HepG2 (cell line): ENCODE data around the gene MIGA2. TPM values are rescaled to one million over a fixed set of nuclear protein-coding genes. Genes with fewer than 3 reads are reported as not detected.

Experiments
- ARNT ChIP-seq: fragments of 450-650 bp; IDR thresholded peaks from 2 replicates; pipeline ENCODE4 v1.6.1; 2017
- CHD2 ChIP-seq: IDR thresholded peaks from 2 replicates; pipeline ENCODE4 v1.6.1; 2011; ENCODE audit warnings: low read depth, low read length, improper control_type of control experiment
- FOSL2 ChIP-seq: sonication (generic); formaldehyde crosslinking; IDR thresholded peaks from 2 replicates; pipeline ENCODE4 v1.4.0; 2020; ENCODE audit warnings: missing genetic modification reagents
- GATAD1 ChIP-seq: IDR thresholded peaks from 2 replicates; pipeline ENCODE4 v1.6.1; 2016; ENCODE audit warnings: missing genetic modification reagents, missing compliant biosample characterization
- GPN1 ChIP-seq: sonication (generic); formaldehyde crosslinking; IDR thresholded peaks from 2 replicates; pipeline ENCODE4 v1.5.1; 2020; ENCODE audit warnings: missing genetic modification reagents, borderline replicate concordance
- KAT7 ChIP-seq: IDR thresholded peaks from 2 replicates; pipeline ENCODE4 v1.6.1; 2018; ENCODE audit warnings: borderline replicate concordance, missing compliant biosample characterization
- KLF11 ChIP-seq: IDR thresholded peaks from 2 replicates; pipeline ENCODE4 v1.6.1; 2016; ENCODE audit warnings: missing compliant biosample characterization
- MATR3 ChIP-seq: sonication (generic); formaldehyde crosslinking; IDR thresholded peaks from 2 replicates; pipeline ENCODE4 v1.4.0; 2020; ENCODE audit warnings: missing genetic modification reagents
- MBD4 ChIP-seq: IDR thresholded peaks from 2 replicates; pipeline ENCODE4 v1.6.1; 2012; ENCODE audit warnings: low read length, inconsistent platforms, borderline replicate concordance
- MXD4 ChIP-seq: IDR thresholded peaks from 2 replicates; pipeline ENCODE4 v1.6.1; 2016; ENCODE audit warnings: mild to moderate bottlenecking, missing biosample characterization, missing genetic modification reagents
- NFYC ChIP-seq: IDR thresholded peaks from 2 replicates; pipeline ENCODE4 v1.6.1; 2016; ENCODE audit warnings: missing genetic modification reagents, missing compliant biosample characterization
- RARA ChIP-seq: IDR thresholded peaks from 2 replicates; pipeline ENCODE4 v1.6.1; 2016; ENCODE audit warnings: missing genetic modification reagents, missing compliant biosample characterization
- REPIN1 ChIP-seq: sonication (generic); formaldehyde crosslinking; IDR thresholded peaks from 2 replicates; pipeline ENCODE4 v1.8.0; 2022; ENCODE audit warnings: missing genetic modification reagents, low read depth, mild to moderate bottlenecking, borderline replicate concordance
- SIX1 ChIP-seq: sonication (generic); formaldehyde crosslinking; IDR thresholded peaks from 2 replicates; pipeline ENCODE4 v1.4.0; 2020; ENCODE audit warnings: missing genetic modification reagents, borderline replicate concordance
- TBX2 ChIP-seq: sonication (generic); formaldehyde crosslinking; IDR thresholded peaks from 2 replicates; pipeline ENCODE4 v1.5.0; 2020; ENCODE audit warnings: missing genetic modification reagents, mild to moderate bottlenecking, borderline replicate concordance
- TGIF2 ChIP-seq: IDR thresholded peaks from 2 replicates; pipeline ENCODE4 v1.6.1; 2016; ENCODE audit warnings: control low read depth, missing compliant biosample characterization
- ZMYM4 ChIP-seq: sonication (generic); formaldehyde crosslinking; IDR thresholded peaks from 2 replicates; pipeline ENCODE4 v1.8.1; 2023; ENCODE audit warnings: mild to moderate bottlenecking, missing genetic modification reagents
- ZNF224 ChIP-seq: sonication (generic); formaldehyde crosslinking; IDR thresholded peaks from 2 replicates; pipeline ENCODE4 v1.5.0; 2020; ENCODE audit warnings: mild to moderate bottlenecking, missing genetic modification reagents
- ZNF253 ChIP-seq: sonication (generic); formaldehyde crosslinking; IDR thresholded peaks from 2 replicates; pipeline ENCODE4 v1.8.0; 2022; ENCODE audit warnings: mild to moderate bottlenecking, missing genetic modification reagents, borderline replicate concordance
- ZNF317 ChIP-seq: sonication (generic); formaldehyde crosslinking; IDR thresholded peaks from 2 replicates; pipeline ENCODE4 v1.5.0; 2020; ENCODE audit warnings: mild to moderate bottlenecking, missing genetic modification reagents
- ZNF430 ChIP-seq: sonication (generic); formaldehyde crosslinking; IDR thresholded peaks from 2 replicates; pipeline ENCODE4 v1.9.0; 2021; ENCODE audit warnings: mild to moderate bottlenecking, missing genetic modification reagents
- ZNF572 ChIP-seq: sonication (generic); formaldehyde crosslinking; IDR thresholded peaks from 2 replicates; pipeline ENCODE4 v1.5.1; 2020; ENCODE audit warnings: mild to moderate bottlenecking, missing genetic modification reagents
- ZNF709 ChIP-seq: sonication (generic); formaldehyde crosslinking; IDR thresholded peaks from 2 replicates; pipeline ENCODE4 v1.5.0; 2020; ENCODE audit warnings: mild to moderate bottlenecking, missing genetic modification reagents
- ZNF879 ChIP-seq: sonication (generic); formaldehyde crosslinking; IDR thresholded peaks from 2 replicates; pipeline ENCODE4 v1.8.1; 2023; ENCODE audit warnings: missing genetic modification reagents
- polyA plus RNA-seq, 8 experiments: library from polyadenylated mRNA; depleted of rRNA in 3 of 8; stranded (reverse) in 7 of 8; unstranded in 1 of 8; fragments of >200 nt; fragmentation: Illumina TruSeq in 4 of 8; extraction: Trizol in 4 of 8; gene quantifications; 2 replicates each; pipeline versions ENCODE4 v1.2.1 to v1.2.3, GENCODE V29; 2011 to 2016; ENCODE audit warnings: low read depth in 4 of 8, missing spikeins in 1 of 8, mixed read lengths in 1 of 8; ENCODE audit not compliant: insufficient read depth in 1 of 8
- total RNA-seq, 5 experiments: library from RNA; depleted of rRNA; stranded (reverse); fragments of >200 nt; fragmentation: Illumina TruSeq; extraction: Trizol; gene quantifications; 2 replicates each; pipeline ENCODE4 v1.2.3, GENCODE V29; 2016; ENCODE audit warnings: low read depth in 1 of 5
- TF ChIP-seq, protein P1 (sequence below): IDR thresholded peaks from 2 replicates; pipeline ENCODE4 v1.6.1; 2016
- TF ChIP-seq, protein P2 (sequence below): sonication (generic); formaldehyde crosslinking; IDR thresholded peaks from 2 replicates; pipeline ENCODE4 v1.4.0; 2020; ENCODE audit warnings: missing genetic modification reagents
- TF ChIP-seq, protein P3 (sequence below): sonication (generic); formaldehyde crosslinking; conservative IDR thresholded peaks from 2 replicates; pipeline ENCODE4 v1.8.1; 2023; ENCODE audit warnings: missing genetic modification reagents
- TF ChIP-seq, protein P4 (sequence below): sonication (generic); formaldehyde crosslinking; IDR thresholded peaks from 2 replicates; pipeline ENCODE4 v1.4.0; 2020; ENCODE audit warnings: missing genetic modification reagents

Gene MIGA2
- total and polyA plus RNA-seq, 2 of the 13 experiments (the other 11 are each of a cell fraction or from before 2014, with no cell fraction given): 10.8 to 17.1 TPM

DNA sequence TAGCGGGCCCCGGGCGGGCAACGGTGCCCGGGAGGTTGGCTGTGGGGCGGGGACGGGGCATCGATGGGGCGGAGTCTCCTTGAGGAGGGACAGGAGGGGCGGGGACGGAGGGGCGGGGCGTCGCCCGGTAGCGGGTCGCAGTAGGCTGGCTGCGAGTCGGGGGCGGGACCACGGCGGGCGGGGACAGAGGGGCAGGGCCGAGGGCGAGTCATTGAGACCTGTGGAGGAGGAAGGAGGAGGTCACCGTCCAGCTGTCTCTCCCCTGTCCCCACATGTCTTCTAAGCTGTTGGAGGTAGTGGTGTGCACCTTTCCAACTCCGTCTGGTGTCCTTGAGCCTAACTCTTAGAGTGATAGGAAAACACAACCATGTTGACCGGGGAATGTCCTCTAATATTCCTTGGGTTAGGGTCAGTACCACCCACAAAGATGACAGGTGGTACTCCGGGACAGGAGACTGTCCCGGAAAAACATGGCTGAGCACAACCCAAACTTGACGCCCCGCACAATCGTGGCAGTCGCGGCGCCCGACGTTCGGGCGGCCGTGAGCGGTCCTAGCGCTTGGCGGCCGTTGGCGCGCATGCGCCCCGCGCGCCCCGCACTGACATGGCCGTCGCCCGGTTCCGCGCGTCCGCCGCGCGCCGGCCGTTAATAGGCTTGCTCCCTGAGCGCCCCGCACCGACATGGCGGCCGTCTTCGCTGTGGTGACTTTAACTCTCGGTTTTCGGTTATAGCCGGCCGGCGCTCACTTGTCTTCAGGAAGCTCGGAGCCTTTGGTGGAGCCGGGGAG is 74.5 kb downstream of the MIGA2 start, which contains the start of the genes CRAT and PTPA (continued):
- TF ChIP-seq, protein P1, sequence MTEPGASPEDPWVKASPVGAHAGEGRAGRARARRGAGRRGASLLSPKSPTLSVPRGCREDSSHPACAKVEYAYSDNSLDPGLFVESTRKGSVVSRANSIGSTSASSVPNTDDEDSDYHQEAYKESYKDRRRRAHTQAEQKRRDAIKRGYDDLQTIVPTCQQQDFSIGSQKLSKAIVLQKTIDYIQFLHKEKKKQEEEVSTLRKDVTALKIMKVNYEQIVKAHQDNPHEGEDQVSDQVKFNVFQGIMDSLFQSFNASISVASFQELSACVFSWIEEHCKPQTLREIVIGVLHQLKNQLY (CRISPR knock-in tag): no peak
- TF ChIP-seq, protein P2, sequence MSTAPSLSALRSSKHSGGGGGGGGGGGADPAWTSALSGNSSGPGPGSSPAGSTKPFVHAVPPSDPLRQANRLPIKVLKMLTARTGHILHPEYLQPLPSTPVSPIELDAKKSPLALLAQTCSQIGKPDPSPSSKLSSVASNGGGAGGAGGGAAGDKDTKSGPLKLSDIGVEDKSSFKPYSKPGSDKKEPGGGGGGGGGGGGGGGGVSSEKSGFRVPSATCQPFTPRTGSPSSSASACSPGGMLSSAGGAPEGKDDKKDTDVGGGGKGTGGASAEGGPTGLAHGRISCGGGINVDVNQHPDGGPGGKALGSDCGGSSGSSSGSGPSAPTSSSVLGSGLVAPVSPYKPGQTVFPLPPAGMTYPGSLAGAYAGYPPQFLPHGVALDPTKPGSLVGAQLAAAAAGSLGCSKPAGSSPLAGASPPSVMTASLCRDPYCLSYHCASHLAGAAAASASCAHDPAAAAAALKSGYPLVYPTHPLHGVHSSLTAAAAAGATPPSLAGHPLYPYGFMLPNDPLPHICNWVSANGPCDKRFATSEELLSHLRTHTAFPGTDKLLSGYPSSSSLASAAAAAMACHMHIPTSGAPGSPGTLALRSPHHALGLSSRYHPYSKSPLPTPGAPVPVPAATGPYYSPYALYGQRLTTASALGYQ (CRISPR knock-in tag): no peak
- TF ChIP-seq ZNF224 (CRISPR knock-in tag): 0 out of 2 replicates have a peak, but pooled peaks have one; percentile 29
- TF ChIP-seq, protein P3, sequence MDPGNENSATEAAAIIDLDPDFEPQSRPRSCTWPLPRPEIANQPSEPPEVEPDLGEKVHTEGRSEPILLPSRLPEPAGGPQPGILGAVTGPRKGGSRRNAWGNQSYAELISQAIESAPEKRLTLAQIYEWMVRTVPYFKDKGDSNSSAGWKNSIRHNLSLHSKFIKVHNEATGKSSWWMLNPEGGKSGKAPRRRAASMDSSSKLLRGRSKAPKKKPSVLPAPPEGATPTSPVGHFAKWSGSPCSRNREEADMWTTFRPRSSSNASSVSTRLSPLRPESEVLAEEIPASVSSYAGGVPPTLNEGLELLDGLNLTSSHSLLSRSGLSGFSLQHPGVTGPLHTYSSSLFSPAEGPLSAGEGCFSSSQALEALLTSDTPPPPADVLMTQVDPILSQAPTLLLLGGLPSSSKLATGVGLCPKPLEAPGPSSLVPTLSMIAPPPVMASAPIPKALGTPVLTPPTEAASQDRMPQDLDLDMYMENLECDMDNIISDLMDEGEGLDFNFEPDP (CRISPR knock-in tag): no peak
- TF ChIP-seq SIX1 (CRISPR knock-in tag): no peak
- TF ChIP-seq ARNT: no peak
- TF ChIP-seq NFYC (CRISPR knock-in tag): peak; percentile 30; the same call in 1 of the 2 replicates
- TF ChIP-seq CHD2: no peak
- no peak for TF ChIP-seq ZNF572 (CRISPR knock-in tag)
- TF ChIP-seq ZNF879 (CRISPR knock-in tag): peak; percentile 45; the same call in 1 of the 2 replicates
- no peak for TF ChIP-seq MATR3 (CRISPR knock-in tag)
- no peak for TF ChIP-seq REPIN1 (CRISPR knock-in tag)
- no peak for TF ChIP-seq ZNF430 (CRISPR knock-in tag)
- peak; percentile 44; the same call in 1 of the 2 replicates for TF ChIP-seq GATAD1 (CRISPR knock-in tag)
- TF ChIP-seq FOSL2 (CRISPR knock-in tag): peak; percentile 59; the same call in 1 of the 2 replicates
- TF ChIP-seq ZNF317 (CRISPR knock-in tag): peak; percentile 68; the same call in 1 of the 2 replicates
- TF ChIP-seq KLF11: no peak
- TF ChIP-seq ZNF709 (CRISPR knock-in tag): peak; percentile 37
- peak; percentile 30; the same call in 1 of the 2 replicates for TF ChIP-seq TGIF2
- no peak for TF ChIP-seq GPN1 (CRISPR knock-in tag)
- no peak for TF ChIP-seq ZNF253
- TF ChIP-seq RARA (CRISPR knock-in tag): 0 out of 2 replicates have a peak, but pooled peaks have one; percentile 4
- TF ChIP-seq MXD4: no peak
- TF ChIP-seq ZMYM4 (CRISPR knock-in tag): peak; percentile 30
- no peak for TF ChIP-seq KAT7 (CRISPR knock-in tag)
- TF ChIP-seq, protein P4, sequence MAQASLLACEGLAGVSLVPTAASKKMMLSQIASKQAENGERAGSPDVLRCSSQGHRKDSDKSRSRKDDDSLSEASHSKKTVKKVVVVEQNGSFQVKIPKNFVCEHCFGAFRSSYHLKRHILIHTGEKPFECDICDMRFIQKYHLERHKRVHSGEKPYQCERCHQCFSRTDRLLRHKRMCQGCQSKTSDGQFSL (CRISPR knock-in tag): 0 out of 2 replicates have a peak, but pooled peaks have one; percentile 37
- TF ChIP-seq MBD4: no peak
- no peak; the same call in none of the 2 replicates for TF ChIP-seq TBX2 (CRISPR knock-in tag)
